GM12878 (cell line): Measurements from ENCODE around the gene MCUB. TPM values are rescaled to one million over a fixed set of nuclear protein-coding genes. Genes with fewer than 3 reads are reported as not detected.

Experiments
- ATAC-seq: fragments of 200-7000 bp; cut with Tn5 transposase; 3 replicates; pipeline ENCODE4 v1.9.1; 2020; ENCODE audit warnings: mild to moderate bottlenecking, moderate library complexity
- BruUV-seq: library from RNA; stranded (reverse); fragments of 400-500 nt; replicated peaks from 2 replicates; lab custom pipeline; 2021; lab: Mats Ljungman, UMichigan
- CTCF ChIA-PET: fragments of 300-600 bp; sonication (Branson Sonifier 250); formaldehyde crosslinking; extraction: SDS; loops from one replicate; lab custom pipeline; 2021; ENCODE audit warnings: inconsistent platforms; lab: Yijun Ruan, JAX
- POLR2A ChIA-PET: fragments of 350-600 bp; formaldehyde crosslinking; extraction: SDS; loops from one replicate; lab custom pipeline; 2021; ENCODE audit warnings: inconsistent platforms; lab: Charles Lee
- RAD21 ChIA-PET: fragments of 300-600 bp; sonication (Branson Sonifier 250); formaldehyde crosslinking; loops from one replicate; lab custom pipeline; 2023; ENCODE audit warnings: antibody characterized with exemption; ENCODE audit not compliant: unreplicated experiment; lab: Charles Lee
- SMC1A ChIA-PET: fragments of 300-600 bp; sonication (Branson Sonifier 250); formaldehyde crosslinking; loops from one replicate; lab custom pipeline; 2023; ENCODE audit not compliant: unreplicated experiment, uncharacterized antibody; lab: Charles Lee
- DNase-seq: peaks from one replicate; pipeline ENCODE4 v3.0.0-alpha.2; 2011; ENCODE audit warnings: low read depth, low spot score
- FAIRE-seq: peaks from 3 replicates; lab custom pipeline; 2011; peaks lifted over from hg19 to GRCh38; lab: Jason Lieb, UNC
- H2AFZ ChIP-seq: 2 replicates; pipeline ENCODE4 v1.6.0; 2011; ENCODE audit warnings: low read depth, low read length, control low read depth; ENCODE audit not compliant: control insufficient read depth
- H3K27ac ChIP-seq: 2 replicates; pipeline ENCODE4 v1.5.1; 2011; ENCODE audit warnings: control low read depth; ENCODE audit not compliant: control insufficient read depth, insufficient read depth
- H3K27me3 ChIP-seq, 2 experiments: replicated peaks in 1 of 2; 2 replicates each; pipeline versions ENCODE4 v1.6.0 to v1.6.1; 2011; ENCODE audit warnings: low read length in 1 of 2; ENCODE audit not compliant: control insufficient read depth in 2 of 2, insufficient read depth in 2 of 2
- H3K36me3 ChIP-seq, 2 experiments: 2 replicates each; pipeline ENCODE4 v1.5.1; 2011; ENCODE audit warnings: low read length in 1 of 2; ENCODE audit not compliant: control insufficient read depth in 2 of 2, insufficient read depth in 2 of 2
- H3K4me1 ChIP-seq: 2 replicates; pipeline ENCODE4 v1.6.1; 2011; ENCODE audit warnings: mild to moderate bottlenecking, low read length, moderate library complexity, mixed read lengths; ENCODE audit not compliant: control insufficient read depth, insufficient read depth
- H3K4me2 ChIP-seq: 2 replicates; pipeline ENCODE4 v1.6.0; 2011; ENCODE audit warnings: control low read depth; ENCODE audit not compliant: control insufficient read depth, insufficient read depth
- H3K4me3 ChIP-seq: fragments of 200-600 bp; sonication (generic); 2 replicates; pipeline ENCODE4 v1.5.1; 2016
- H3K79me2 ChIP-seq: 2 replicates; pipeline ENCODE4 v1.6.0; 2011; ENCODE audit warnings: low read length; ENCODE audit not compliant: control insufficient read depth, insufficient read depth
- H3K9ac ChIP-seq: 2 replicates; pipeline ENCODE4 v1.8.0; 2011; ENCODE audit warnings: low read length, control low read depth, mixed read lengths; ENCODE audit not compliant: control insufficient read depth, insufficient read depth
- H3K9me3 ChIP-seq: replicated peaks from 3 replicates; pipeline ENCODE4 v1.5.1; 2011; ENCODE audit warnings: mild to moderate bottlenecking, low read length; ENCODE audit not compliant: control insufficient read depth, insufficient read depth
- H4K20me1 ChIP-seq: 2 replicates; pipeline ENCODE4 v1.6.0; 2011; ENCODE audit not compliant: control insufficient read depth, insufficient read depth
- CBX5 ChIP-seq: sonication (generic); IDR thresholded peaks from 2 replicates; pipeline ENCODE4 v1.6.1; 2016; ENCODE audit warnings: low read depth, moderate library complexity, mild to moderate bottlenecking, inconsistent platforms
- CREB1 ChIP-seq: IDR thresholded peaks from 2 replicates; pipeline ENCODE4 v1.6.1; 2012; ENCODE audit warnings: low read depth, mild to moderate bottlenecking, inconsistent platforms
- GABPA ChIP-seq: IDR thresholded peaks from 2 replicates; pipeline ENCODE4 v1.6.1; 2014; ENCODE audit warnings: antibody characterized with exemption, low read depth, mild to moderate bottlenecking, inconsistent platforms
- JUND ChIP-seq: IDR thresholded peaks from 2 replicates; pipeline ENCODE4 v1.6.1; 2012; ENCODE audit warnings: low read depth, mild to moderate bottlenecking, low read length, improper control_type of control experiment, moderate library complexity
- MYC ChIP-seq: IDR thresholded peaks from 2 replicates; pipeline ENCODE4 v1.6.1; 2011; ENCODE audit warnings: mild to moderate bottlenecking, low read length, moderate library complexity, inconsistent platforms; ENCODE audit not compliant: insufficient read depth, insufficient replicate concordance, insufficient read length, severe bottlenecking
- TCF12 ChIP-seq: IDR thresholded peaks from 2 replicates; pipeline ENCODE4 v1.6.1; 2011; ENCODE audit warnings: low read depth, mild to moderate bottlenecking, low read length
- YY1 ChIP-seq: IDR thresholded peaks from 2 replicates; pipeline ENCODE4 v1.6.1; 2011; ENCODE audit warnings: low read depth, mild to moderate bottlenecking, low read length
- WGBS: methylation state at CpG from one replicate; pipeline ENCODE4 v1.1.6; 2016; ENCODE audit warnings: low lambda C conversion rate; ENCODE audit not compliant: insufficient replicate concordance, insufficient coverage; ENCODE audit errors: missing lambda C conversion rate; 5-methylcytosine and 5-hydroxymethylcytosine counted together
- in situ Hi-C: fragments of 300-500 bp; cut with MboI; formaldehyde crosslinking; loops from 9 replicates; pipeline ENCODE4 v1.14.3; 2018; ENCODE audit warnings: mixed read lengths
- intact Hi-C: fragments of 100-400 bp; cut with micrococcal nuclease; formaldehyde crosslinking; loops from one replicate; pipeline ENCODE4 v1.14.2; 2022; ENCODE audit not compliant: unreplicated experiment
- polyA plus RNA-seq, 11 experiments: library from polyadenylated mRNA; depleted of rRNA in 4 of 11; unstranded in 6 of 11; stranded (reverse) in 5 of 11; fragments of >200 nt; fragmentation: Nextera tagmentation in 4 of 11; fragmentation: Illumina TruSeq in 1 of 11; extraction: Ambion mirVana in 4 of 11; extraction: Trizol in 1 of 11; gene quantifications; 1 replicate in 1 of 11; 2 replicates in 10 of 11; pipeline versions ENCODE4 v1.2.1 to v1.2.3, GENCODE V29; 2011 to 2016; ENCODE audit warnings: inconsistent platforms in 2 of 11, missing spikeins in 2 of 11, low read depth in 1 of 11
- total RNA-seq, 4 experiments: library from RNA; depleted of rRNA in 3 of 4; stranded (reverse); fragments of >200 nt in 3 of 4; fragmentation: Illumina TruSeq in 1 of 4; extraction: Trizol in 1 of 4; gene quantifications; 2 replicates each; pipeline versions ENCODE4 v1.2.1 to v1.2.3, GENCODE V29; 2013 to 2021
- TF ChIP-seq, protein P1 (sequence below): fragments of 450-650 bp; IDR thresholded peaks from 2 replicates; pipeline ENCODE4 v1.6.1; 2018; ENCODE audit warnings: borderline replicate concordance, mild to moderate bottlenecking; ENCODE audit not compliant: partially characterized antibody
- TF ChIP-seq, protein P2 (sequence below): fragments of 450-650 bp; IDR thresholded peaks from 2 replicates; pipeline ENCODE4 v1.6.1; 2014; ENCODE audit warnings: mild to moderate bottlenecking
- TF ChIP-seq, protein P3 (sequence below): fragments of 450-650 bp; IDR thresholded peaks from 2 replicates; pipeline ENCODE4 v1.6.1; 2018; ENCODE audit warnings: mild to moderate bottlenecking, low read depth, moderate library complexity; ENCODE audit not compliant: partially characterized antibody
- TF ChIP-seq, protein P4 (sequence below): fragments of 450-650 bp; formaldehyde crosslinking; IDR thresholded peaks from 2 replicates; pipeline ENCODE4 v1.4.0; 2022; ENCODE audit warnings: mild to moderate bottlenecking, moderate library complexity
- TF ChIP-seq, protein P5 (sequence below): fragments of 450-650 bp; IDR thresholded peaks from 2 replicates; pipeline ENCODE4 v1.6.1; 2017; ENCODE audit warnings: borderline replicate concordance

MCUB gene
- total and polyA plus RNA-seq, 10 of the 15 experiments (the other 5 are each of a cell fraction or from before 2014, with no cell fraction given): 4.7 to 63.7 (median 39.4) TPM

DNA sequence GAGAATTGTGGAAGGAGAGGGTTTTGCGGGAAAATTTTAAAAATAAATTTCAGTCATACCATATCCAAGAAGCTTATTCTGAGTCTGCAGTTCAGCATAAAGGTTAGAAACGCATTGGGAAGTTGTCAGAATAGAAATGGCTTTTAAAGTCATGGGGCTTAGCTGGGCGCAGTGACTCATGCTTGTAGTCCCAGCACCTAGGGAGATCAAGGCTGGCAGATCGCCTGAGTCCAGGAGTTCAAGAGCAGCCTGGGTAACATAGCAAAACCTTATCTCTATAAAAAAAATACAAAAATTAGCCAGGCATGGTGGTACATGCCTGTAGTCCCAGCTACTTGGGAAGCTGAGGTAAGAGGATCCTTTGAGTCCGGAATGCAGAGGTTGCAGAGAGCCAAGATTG is 173.7 kb downstream of the MCUB start:
- FAIRE-seq (no peak), ATAC-seq (no peak), DNase-seq (no peak)
- in situ Hi-C loops: no loop called here
- SMC1A ChIA-PET: interaction anchor here (1.0 kb wide), 1 partner anchor 43 kb away, joined by 5 read pairs; no protein-coding TSS in a partner anchor
- no peak overlapping the region for H3K4me3 ChIP-seq
- peaks cover 5% of the 10 kb centered on the region for H3K79me2 ChIP-seq
- CTCF ChIA-PET: no interaction called here
- POLR2A ChIA-PET: no interaction called here
- intact Hi-C loops: no loop called here
- no peaks in the 10 kb centered on the region for H4K20me1 ChIP-seq
- no TSS peak for BruUV-seq
- H3K4me2 ChIP-seq: no peak overlapping the region
- no peaks in the 10 kb centered on the region for H3K27me3 ChIP-seq
- 55% methylated on average over 5 of the region's 5 CpGs for WGBS
- no peaks in the 10 kb centered on the region for H3K9me3 ChIP-seq
- no peak overlapping the region for H3K9ac ChIP-seq
- no peak overlapping the region for H3K27ac ChIP-seq
- no peaks in the 10 kb centered on the region for H3K36me3 ChIP-seq
- RAD21 ChIA-PET: no interaction called here
- no peak overlapping the region for H2AFZ ChIP-seq
- no peaks in the 10 kb centered on the region for H3K4me1 ChIP-seq
- TF ChIP-seq CREB1 (no peak), GABPA (no peak), CBX5 (no peak), JUND (no peak), YY1 (no peak), MYC (no peak), TCF12 (no peak)
- TF ChIP-seq, protein P1, sequence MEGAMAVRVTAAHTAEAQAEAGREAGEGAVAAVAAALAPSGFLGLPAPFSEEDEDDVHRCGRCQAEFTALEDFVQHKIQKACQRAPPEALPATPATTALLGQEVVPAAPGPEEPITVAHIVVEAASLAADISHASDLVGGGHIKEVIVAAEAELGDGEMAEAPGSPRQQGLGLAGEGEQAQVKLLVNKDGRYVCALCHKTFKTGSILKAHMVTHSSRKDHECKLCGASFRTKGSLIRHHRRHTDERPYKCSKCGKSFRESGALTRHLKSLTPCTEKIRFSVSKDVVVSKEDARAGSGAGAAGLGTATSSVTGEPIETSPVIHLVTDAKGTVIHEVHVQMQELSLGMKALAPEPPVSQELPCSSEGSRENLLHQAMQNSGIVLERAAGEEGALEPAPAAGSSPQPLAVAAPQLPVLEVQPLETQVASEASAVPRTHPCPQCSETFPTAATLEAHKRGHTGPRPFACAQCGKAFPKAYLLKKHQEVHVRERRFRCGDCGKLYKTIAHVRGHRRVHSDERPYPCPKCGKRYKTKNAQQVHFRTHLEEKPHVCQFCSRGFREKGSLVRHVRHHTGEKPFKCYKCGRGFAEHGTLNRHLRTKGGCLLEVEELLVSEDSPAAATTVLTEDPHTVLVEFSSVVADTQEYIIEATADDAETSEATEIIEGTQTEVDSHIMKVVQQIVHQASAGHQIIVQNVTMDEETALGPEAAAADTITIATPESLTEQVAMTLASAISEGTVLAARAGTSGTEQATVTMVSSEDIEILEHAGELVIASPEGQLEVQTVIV: no peak
- TF ChIP-seq, protein P2, sequence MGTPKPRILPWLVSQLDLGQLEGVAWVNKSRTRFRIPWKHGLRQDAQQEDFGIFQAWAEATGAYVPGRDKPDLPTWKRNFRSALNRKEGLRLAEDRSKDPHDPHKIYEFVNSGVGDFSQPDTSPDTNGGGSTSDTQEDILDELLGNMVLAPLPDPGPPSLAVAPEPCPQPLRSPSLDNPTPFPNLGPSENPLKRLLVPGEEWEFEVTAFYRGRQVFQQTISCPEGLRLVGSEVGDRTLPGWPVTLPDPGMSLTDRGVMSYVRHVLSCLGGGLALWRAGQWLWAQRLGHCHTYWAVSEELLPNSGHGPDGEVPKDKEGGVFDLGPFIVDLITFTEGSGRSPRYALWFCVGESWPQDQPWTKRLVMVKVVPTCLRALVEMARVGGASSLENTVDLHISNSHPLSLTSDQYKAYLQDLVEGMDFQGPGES: no peak
- TF ChIP-seq, protein P3, sequence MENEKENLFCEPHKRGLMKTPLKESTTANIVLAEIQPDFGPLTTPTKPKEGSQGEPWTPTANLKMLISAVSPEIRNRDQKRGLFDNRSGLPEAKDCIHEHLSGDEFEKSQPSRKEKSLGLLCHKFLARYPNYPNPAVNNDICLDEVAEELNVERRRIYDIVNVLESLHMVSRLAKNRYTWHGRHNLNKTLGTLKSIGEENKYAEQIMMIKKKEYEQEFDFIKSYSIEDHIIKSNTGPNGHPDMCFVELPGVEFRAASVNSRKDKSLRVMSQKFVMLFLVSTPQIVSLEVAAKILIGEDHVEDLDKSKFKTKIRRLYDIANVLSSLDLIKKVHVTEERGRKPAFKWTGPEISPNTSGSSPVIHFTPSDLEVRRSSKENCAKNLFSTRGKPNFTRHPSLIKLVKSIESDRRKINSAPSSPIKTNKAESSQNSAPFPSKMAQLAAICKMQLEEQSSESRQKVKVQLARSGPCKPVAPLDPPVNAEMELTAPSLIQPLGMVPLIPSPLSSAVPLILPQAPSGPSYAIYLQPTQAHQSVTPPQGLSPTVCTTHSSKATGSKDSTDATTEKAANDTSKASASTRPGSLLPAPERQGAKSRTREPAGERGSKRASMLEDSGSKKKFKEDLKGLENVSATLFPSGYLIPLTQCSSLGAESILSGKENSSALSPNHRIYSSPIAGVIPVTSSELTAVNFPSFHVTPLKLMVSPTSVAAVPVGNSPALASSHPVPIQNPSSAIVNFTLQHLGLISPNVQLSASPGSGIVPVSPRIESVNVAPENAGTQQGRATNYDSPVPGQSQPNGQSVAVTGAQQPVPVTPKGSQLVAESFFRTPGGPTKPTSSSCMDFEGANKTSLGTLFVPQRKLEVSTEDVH: no peak
- TF ChIP-seq, protein P4, sequence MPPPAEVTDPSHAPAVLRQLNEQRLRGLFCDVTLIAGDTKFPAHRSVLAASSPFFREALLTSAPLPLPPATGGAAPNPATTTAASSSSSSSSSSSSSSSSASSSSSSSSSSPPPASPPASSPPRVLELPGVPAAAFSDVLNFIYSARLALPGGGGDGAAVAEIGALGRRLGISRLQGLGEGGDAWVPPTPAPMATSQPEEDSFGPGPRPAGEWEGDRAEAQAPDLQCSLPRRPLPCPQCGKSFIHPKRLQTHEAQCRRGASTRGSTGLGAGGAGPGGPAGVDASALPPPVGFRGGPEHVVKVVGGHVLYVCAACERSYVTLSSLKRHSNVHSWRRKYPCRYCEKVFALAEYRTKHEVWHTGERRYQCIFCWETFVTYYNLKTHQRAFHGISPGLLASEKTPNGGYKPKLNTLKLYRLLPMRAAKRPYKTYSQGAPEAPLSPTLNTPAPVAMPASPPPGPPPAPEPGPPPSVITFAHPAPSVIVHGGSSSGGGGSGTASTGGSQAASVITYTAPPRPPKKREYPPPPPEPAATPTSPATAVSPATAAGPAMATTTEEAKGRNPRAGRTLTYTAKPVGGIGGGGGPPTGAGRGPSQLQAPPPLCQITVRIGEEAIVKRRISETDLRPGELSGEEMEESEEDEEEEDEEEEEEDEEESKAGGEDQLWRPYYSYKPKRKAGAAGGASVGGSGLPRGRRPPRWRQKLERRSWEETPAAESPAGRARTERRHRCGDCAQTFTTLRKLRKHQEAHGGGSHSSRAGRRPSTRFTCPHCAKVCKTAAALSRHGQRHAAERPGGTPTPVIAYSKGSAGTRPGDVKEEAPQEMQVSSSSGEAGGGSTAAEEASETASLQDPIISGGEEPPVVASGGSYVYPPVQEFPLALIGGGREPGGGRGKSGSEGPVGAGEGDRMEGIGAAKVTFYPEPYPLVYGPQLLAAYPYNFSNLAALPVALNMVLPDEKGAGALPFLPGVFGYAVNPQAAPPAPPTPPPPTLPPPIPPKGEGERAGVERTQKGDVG (CRISPR knock-in tag): no peak
- TF ChIP-seq, protein P5, sequence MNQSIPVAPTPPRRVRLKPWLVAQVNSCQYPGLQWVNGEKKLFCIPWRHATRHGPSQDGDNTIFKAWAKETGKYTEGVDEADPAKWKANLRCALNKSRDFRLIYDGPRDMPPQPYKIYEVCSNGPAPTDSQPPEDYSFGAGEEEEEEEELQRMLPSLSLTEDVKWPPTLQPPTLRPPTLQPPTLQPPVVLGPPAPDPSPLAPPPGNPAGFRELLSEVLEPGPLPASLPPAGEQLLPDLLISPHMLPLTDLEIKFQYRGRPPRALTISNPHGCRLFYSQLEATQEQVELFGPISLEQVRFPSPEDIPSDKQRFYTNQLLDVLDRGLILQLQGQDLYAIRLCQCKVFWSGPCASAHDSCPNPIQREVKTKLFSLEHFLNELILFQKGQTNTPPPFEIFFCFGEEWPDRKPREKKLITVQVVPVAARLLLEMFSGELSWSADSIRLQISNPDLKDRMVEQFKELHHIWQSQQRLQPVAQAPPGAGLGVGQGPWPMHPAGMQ: no peak
